Amniotic stem cell (primary cell): ENCODE measurements around the gene SLC17A9.

Source experiments
- DNase-seq: peaks from one replicate; lab custom pipeline; 2025; lab: John Stamatoyannopoulos, UW

The SLC17A9 gene

GRCh38 chr20:62984666-62985443 is 32.3 kb downstream of the SLC17A9 start:
- no peak for DNase-seq

- DNase-seq, result no peak
Measured at GRCh38 chr20:62985444-62985778, 32.9 kb downstream of the SLC17A9 start.

GRCh38 chr20:62986257-62986800 is 33.8 kb downstream of the SLC17A9 start:
- no peak for DNase-seq

- no peak for DNase-seq
Measured at GRCh38 chr20:62987114-62987513, 34.6 kb downstream of the SLC17A9 start.

- DNase-seq, result no peak
Measured at GRCh38 chr20:62989201-62989601, 36.7 kb downstream of the SLC17A9 start.

- no peak for DNase-seq
Measured at GRCh38 chr20:62990306-62990825, 37.9 kb downstream of the SLC17A9 start.

- DNase-seq, result no peak
Measured at GRCh38 chr20:62991196-62991807, 38.8 kb downstream of the SLC17A9 start.

GRCh38 chr20:62991863-62992262 is 39.4 kb downstream of the SLC17A9 start:
- DNase-seq, result no peak

- no peak for DNase-seq
Measured at GRCh38 chr20:62993856-62994494, 41.5 kb downstream of the SLC17A9 start.

- no peak for DNase-seq
Measured at GRCh38 chr20:62994869-62995281, 42.4 kb downstream of the SLC17A9 start.

- no peak for DNase-seq
Measured at GRCh38 chr20:62995481-62995880, 43.0 kb downstream of the SLC17A9 start.

GRCh38 chr20:62995898-62996595 is 43.5 kb downstream of the SLC17A9 start:
- DNase-seq, result no peak

GRCh38 chr20:62996596-62996982 is 44.1 kb downstream of the SLC17A9 start:
- no peak for DNase-seq

GRCh38 chr20:62997417-62998035 is 45.0 kb downstream of the SLC17A9 start:
- DNase-seq, result no peak

- no peak for DNase-seq
Measured at GRCh38 chr20:62998449-62998848, 45.9 kb downstream of the SLC17A9 start.

- DNase-seq, result no peak
Measured at GRCh38 chr20:62999580-62999979, 47.1 kb downstream of the SLC17A9 start.

- DNase-seq, result no peak
Measured at GRCh38 chr20:63000036-63000435, 47.5 kb downstream of the SLC17A9 start.

- no peak for DNase-seq
Measured at GRCh38 chr20:63000958-63001357, 48.4 kb downstream of the SLC17A9 start.

- DNase-seq, result no peak
Measured at GRCh38 chr20:63002511-63002910, 50.0 kb downstream of the SLC17A9 start.

GRCh38 chr20:63003546-63003945 is 51.0 kb downstream of the SLC17A9 start:
- no peak for DNase-seq

GRCh38 chr20:63004607-63005364 is 52.3 kb downstream of the SLC17A9 start:
- DNase-seq, result no peak
